ENCODE results near the gene RTP5.

GRCh38 chr2:241900251-241901017, 30.9 kb downstream of the RTP5 start:
- TF ChIP-seq CTCF (IDR thresholded peaks at IDR 0.05; ENCODE audit: insufficient read depth, low read depth, low read length) (no peak), EZH2 (IDR thresholded peaks at IDR 0.05; ENCODE audit: insufficient read depth, low read length) (no peak)
